Endothelial cell of umbilical vein (primary cell): ENCODE results near the gene CFAP68. TPM values are rescaled to one million over a fixed set of nuclear protein-coding genes. Genes with fewer than 3 reads are reported as not detected.

Experiments used
- BruUV-seq: library from RNA; stranded (reverse); fragments of 400-500 nt; replicated peaks from 2 replicates; lab custom pipeline; 2021; lab: Mats Ljungman, UMichigan
- CTCF ChIA-PET: fragments of 300-600, 350-600 bp; sonication (Branson Sonifier 250); formaldehyde crosslinking; loops from one replicate; lab custom pipeline; 2021; ENCODE audit warnings: antibody characterized with exemption, inconsistent platforms; lab: Charles Lee
- POLR2A ChIA-PET: fragments of 300-600, 350-600 bp; sonication (Branson Sonifier 250); formaldehyde crosslinking; loops from one replicate; lab custom pipeline; 2021; ENCODE audit warnings: antibody characterized with exemption, inconsistent platforms; lab: Charles Lee
- DNase-seq: peaks from one replicate; pipeline ENCODE4 v3.0.0-alpha.2; 2011; ENCODE audit warnings: low read depth, low spot score
- FAIRE-seq: peaks from 2 replicates; lab custom pipeline; 2011; peaks lifted over from hg19 to GRCh38; lab: Jason Lieb, UNC
- H2AFZ ChIP-seq: 2 replicates; pipeline ENCODE4 v1.6.0; 2012; ENCODE audit warnings: low read depth, low read length, control low read depth, inconsistent platforms
- H3K27ac ChIP-seq: 2 replicates; pipeline ENCODE4 v1.5.1; 2011; ENCODE audit warnings: low read depth, mild to moderate bottlenecking, control low read depth, low read length, moderate library complexity; ENCODE audit not compliant: insufficient read depth
- H3K27me3 ChIP-seq, 2 experiments: 2 replicates each; pipeline versions ENCODE4 v1.6.0 to v1.6.1; 2011; ENCODE audit warnings: low read length in 2 of 2, mixed read lengths in 1 of 2; ENCODE audit not compliant: control insufficient read depth in 2 of 2, insufficient read depth in 2 of 2
- H3K36me3 ChIP-seq, 2 experiments: 2 replicates in 1 of 2; 3 replicates in 1 of 2; pipeline ENCODE4 v1.5.1; 2011; ENCODE audit warnings: low read length in 2 of 2, mild to moderate bottlenecking in 1 of 2, moderate library complexity in 1 of 2; ENCODE audit not compliant: control insufficient read depth in 2 of 2, insufficient read depth in 2 of 2; ENCODE audit errors: extremely low read depth in 1 of 2
- H3K4me1 ChIP-seq: 3 replicates; pipeline ENCODE4 v1.5.1; 2011; ENCODE audit warnings: mild to moderate bottlenecking, low read length; ENCODE audit not compliant: control insufficient read depth, insufficient read depth; ENCODE audit errors: extremely low read depth
- H3K4me2 ChIP-seq: 2 replicates; pipeline ENCODE4 v1.6.1; 2011; ENCODE audit warnings: low read length, control low read depth, mixed read lengths; ENCODE audit not compliant: insufficient read depth
- H3K4me3 ChIP-seq, 3 experiments: fragments of 200-600 bp in 1 of 3; sonication (generic), shearing (Covaris generic) in 1 of 3; replicated peaks in 1 of 3; 2 replicates each; pipeline ENCODE4 v1.5.1; 2011 to 2016; ENCODE audit warnings: control low read depth in 3 of 3, low read length in 3 of 3, mild to moderate bottlenecking in 2 of 3, inconsistent platforms in 1 of 3, low read depth in 1 of 3, moderate library complexity in 1 of 3; ENCODE audit not compliant: insufficient read depth in 1 of 3
- H3K79me2 ChIP-seq: 2 replicates; pipeline ENCODE4 v1.6.0; 2012; ENCODE audit warnings: low read length, inconsistent platforms; ENCODE audit not compliant: control insufficient read depth, insufficient read depth
- H3K9ac ChIP-seq: replicated peaks from 2 replicates; pipeline ENCODE3; 2011; ENCODE audit warnings: low read length, control low read depth; ENCODE audit not compliant: insufficient read depth; ENCODE audit errors: extremely low read depth
- H3K9me1 ChIP-seq: replicated peaks from 3 replicates; pipeline ENCODE4 v1.6.0; 2011; ENCODE audit warnings: mild to moderate bottlenecking, low read length; ENCODE audit not compliant: control insufficient read depth, insufficient read depth; ENCODE audit errors: extremely low read depth
- H3K9me3 ChIP-seq: replicated peaks from 2 replicates; pipeline ENCODE4 v1.5.1; 2012; ENCODE audit warnings: low read length, inconsistent platforms; ENCODE audit not compliant: control insufficient read depth, insufficient read depth
- H4K20me1 ChIP-seq: replicated peaks from 2 replicates; pipeline ENCODE3; 2011; ENCODE audit warnings: mild to moderate bottlenecking, low read length; ENCODE audit not compliant: control insufficient read depth, insufficient read depth; ENCODE audit errors: extremely low read depth
- EZH2 ChIP-seq: IDR thresholded peaks from 2 replicates; pipeline ENCODE4 v1.6.1; 2012; ENCODE audit warnings: borderline replicate concordance, low read depth, mild to moderate bottlenecking, moderate library complexity, low read length, inconsistent platforms; ENCODE audit not compliant: severe bottlenecking
- FOS ChIP-seq: IDR thresholded peaks from 2 replicates; pipeline ENCODE4 v1.6.1; 2011; ENCODE audit warnings: mild to moderate bottlenecking, low read length, moderate library complexity, borderline replicate concordance; ENCODE audit not compliant: insufficient read depth
- GATA2 ChIP-seq: IDR thresholded peaks from 2 replicates; pipeline ENCODE4 v1.7.0; 2011; ENCODE audit warnings: low read depth, mild to moderate bottlenecking, moderate library complexity, mixed read lengths, low read length; ENCODE audit not compliant: insufficient read length, insufficient read depth
- JUN ChIP-seq: IDR thresholded peaks from 2 replicates; pipeline ENCODE4 v1.6.1; 2011; ENCODE audit warnings: borderline replicate concordance, low read depth; ENCODE audit not compliant: insufficient read length, insufficient read depth
- MYC ChIP-seq: IDR thresholded peaks from one replicate; pipeline ENCODE4 v1.6.1; 2011; ENCODE audit warnings: mild to moderate bottlenecking, low read depth, low read length
- POLR2A ChIP-seq: IDR thresholded peaks from 2 replicates; pipeline ENCODE4 v1.6.1; 2012; ENCODE audit warnings: low read depth, mild to moderate bottlenecking, control low read depth, low read length
- POLR2AphosphoS5 ChIP-seq: IDR thresholded peaks from 2 replicates; pipeline ENCODE4 v1.6.1; 2012; ENCODE audit warnings: low read depth, mild to moderate bottlenecking, control low read depth, low read length, moderate library complexity; ENCODE audit not compliant: insufficient read depth
- dilution Hi-C: fragments of 300-500 bp; cut with MboI; formaldehyde crosslinking; loops from one replicate; pipeline ENCODE4 v1.15.0; 2019; ENCODE audit warnings: low sequenced_read_pairs; ENCODE audit not compliant: extremely low pct_ligation_motif_present
- intact Hi-C: fragments of 100-400 bp; cut with micrococcal nuclease; formaldehyde crosslinking; loops from one replicate; pipeline ENCODE4 v1.10.0; 2022
- polyA plus RNA-seq, 4 experiments: library from polyadenylated mRNA; depleted of rRNA in 3 of 4; stranded (reverse) in 3 of 4; unstranded in 1 of 4; fragments of >200 nt; gene quantifications; 2 replicates each; pipeline versions ENCODE4 v1.2.1 to v1.2.3, GENCODE V29; 2011 to 2012; ENCODE audit warnings: missing spikeins in 1 of 4
- total RNA-seq: library from RNA; stranded (reverse); gene quantifications from 2 replicates; pipeline ENCODE4 v1.2.3, GENCODE V29; 2021
- TF ChIP-seq, protein P1 (sequence below): IDR thresholded peaks from 2 replicates; pipeline ENCODE4 v1.6.1; 2011; ENCODE audit not compliant: insufficient read depth, insufficient read length
- TF ChIP-seq, protein P2 (sequence below), 2 donors: IDR thresholded peaks; 1 replicate in 1 of 2; 2 replicates in 1 of 2; pipeline ENCODE4 v1.5.1; 2011; ENCODE audit warnings: low read length in 2 of 2, mild to moderate bottlenecking in 2 of 2, moderate library complexity in 2 of 2, control low read depth in 1 of 2, inconsistent platforms in 1 of 2, low read depth in 1 of 2; ENCODE audit not compliant: insufficient read depth in 1 of 2; ENCODE audit errors: extremely low read depth in 1 of 2

CFAP68 gene
- total and polyA plus RNA-seq, 2 donors (not counting 3 experiments of a cell fraction or from before 2014, with no cell fraction given) = 7.4 to 10.6 TPM

DNA sequence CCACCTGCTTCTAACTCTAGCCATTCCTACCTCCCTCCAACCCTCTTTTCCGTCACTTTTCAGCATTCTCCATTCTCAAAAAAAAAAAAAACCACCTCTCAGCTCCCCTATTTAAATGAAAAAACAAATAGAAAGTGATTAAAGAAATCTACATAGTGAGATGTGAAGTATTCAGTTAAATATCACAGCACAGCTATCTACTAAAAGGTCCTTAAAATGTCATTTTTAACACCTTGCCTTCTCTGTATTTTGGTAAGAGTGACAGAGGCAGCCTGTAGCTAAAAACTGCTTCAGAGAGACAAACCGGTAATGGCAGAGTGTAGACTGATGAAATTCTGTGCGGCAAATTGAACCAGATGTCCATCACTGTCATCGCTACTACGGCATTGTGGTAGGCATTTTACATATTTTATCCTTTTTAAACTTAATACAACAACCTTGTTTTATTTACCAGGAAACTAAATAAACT, 7.6 kb upstream of the CFAP68 start:
- Histone ChIP-seq H3K4me1 (peaks cover 8% of the 10 kb centered on the region), H3K4me3 (peak overlapping the region; percentile 72 to 93 (median 81)), H3K9me1 (no peaks in the 10 kb centered on the region), H3K4me2 (peak overlapping the region; percentile 91), H4K20me1 (no peaks in the 10 kb centered on the region), H3K9me3 (no peaks in the 10 kb centered on the region), H3K9ac (peak overlapping the region; percentile 87), H3K27me3 (no peaks in the 10 kb centered on the region), H3K27ac (peak overlapping the region; percentile 71), H3K79me2 (peaks cover 4% of the 10 kb centered on the region), H2AFZ (peak overlapping the region; percentile 96), H3K36me3 (peaks cover 0 to 2% of the 10 kb centered on the region in 2 experiments)
- intact Hi-C loops = loop anchor here (2.0 kb wide), 2 partner anchors 55 to 153 kb away; partner anchors contain the start of gene DLAT
- BruUV-seq = no TSS peak
- dilution Hi-C loops = no loop called here
- no peak for FAIRE-seq
- CTCF ChIA-PET = interaction anchor here (0.6 to 2.8 kb wide), 26 partner anchors 8 to 409 kb away, joined by 3 to 23 read pairs (median 4); partner anchors contain the start of genes C11orf52 and CFAP68
- POLR2A ChIA-PET = interaction anchor here (0.7 to 2.2 kb wide), 7 partner anchors 10 to 242 kb away, joined by 3 to 11 read pairs (median 5); no protein-coding TSS in a partner anchor
- DNase-seq = no peak
- TF ChIP-seq FOS (no peak), EZH2 (no peak), POLR2A (no peak), POLR2AphosphoS5 (no peak), JUN (no peak), GATA2 (no peak), MYC (no peak)
- TF ChIP-seq, protein P1, sequence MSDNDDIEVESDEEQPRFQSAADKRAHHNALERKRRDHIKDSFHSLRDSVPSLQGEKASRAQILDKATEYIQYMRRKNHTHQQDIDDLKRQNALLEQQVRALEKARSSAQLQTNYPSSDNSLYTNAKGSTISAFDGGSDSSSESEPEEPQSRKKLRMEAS = no peak
- TF ChIP-seq, protein P2, sequence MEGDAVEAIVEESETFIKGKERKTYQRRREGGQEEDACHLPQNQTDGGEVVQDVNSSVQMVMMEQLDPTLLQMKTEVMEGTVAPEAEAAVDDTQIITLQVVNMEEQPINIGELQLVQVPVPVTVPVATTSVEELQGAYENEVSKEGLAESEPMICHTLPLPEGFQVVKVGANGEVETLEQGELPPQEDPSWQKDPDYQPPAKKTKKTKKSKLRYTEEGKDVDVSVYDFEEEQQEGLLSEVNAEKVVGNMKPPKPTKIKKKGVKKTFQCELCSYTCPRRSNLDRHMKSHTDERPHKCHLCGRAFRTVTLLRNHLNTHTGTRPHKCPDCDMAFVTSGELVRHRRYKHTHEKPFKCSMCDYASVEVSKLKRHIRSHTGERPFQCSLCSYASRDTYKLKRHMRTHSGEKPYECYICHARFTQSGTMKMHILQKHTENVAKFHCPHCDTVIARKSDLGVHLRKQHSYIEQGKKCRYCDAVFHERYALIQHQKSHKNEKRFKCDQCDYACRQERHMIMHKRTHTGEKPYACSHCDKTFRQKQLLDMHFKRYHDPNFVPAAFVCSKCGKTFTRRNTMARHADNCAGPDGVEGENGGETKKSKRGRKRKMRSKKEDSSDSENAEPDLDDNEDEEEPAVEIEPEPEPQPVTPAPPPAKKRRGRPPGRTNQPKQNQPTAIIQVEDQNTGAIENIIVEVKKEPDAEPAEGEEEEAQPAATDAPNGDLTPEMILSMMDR (IDR thresholded peaks at IDR 0.05; ENCODE audit: extremely low read depth in 1 of 2, insufficient read depth in 1 of 2, low read depth in 1 of 2, low read length in 2 of 2) = no peak
